Frontal cortex (tissue), 4 donors: ENCODE data around the gene RTN4RL1. TPM values are rescaled to one million over a fixed set of nuclear protein-coding genes. Genes with fewer than 3 reads are reported as not detected.
A peak's percentile ranks its signal among the peaks of the same experiment; 100 is the strongest.

ENCODE experiments used
- DNase-seq, 2 donors: peaks; one replicate each; pipeline ENCODE4 v3.0.0; 2012; ENCODE audit warnings: low spot score in 2 of 2
- FAIRE-seq: peaks from 2 replicates; lab custom pipeline; 2012; peaks lifted over from hg19 to GRCh38; lab: Jason Lieb, UNC
- total RNA-seq: library from RNA; depleted of rRNA; stranded (reverse); fragments of >200 nt; gene quantifications from one replicate; pipeline ENCODE4 v1.2.3, GENCODE V29; 2014
- donor health status: control.
- donor health status: control.
- donor health status: control.

The RTN4RL1 gene
- total RNA-seq, 1 donor from 2014 or later: 20.4 TPM

DNA sequence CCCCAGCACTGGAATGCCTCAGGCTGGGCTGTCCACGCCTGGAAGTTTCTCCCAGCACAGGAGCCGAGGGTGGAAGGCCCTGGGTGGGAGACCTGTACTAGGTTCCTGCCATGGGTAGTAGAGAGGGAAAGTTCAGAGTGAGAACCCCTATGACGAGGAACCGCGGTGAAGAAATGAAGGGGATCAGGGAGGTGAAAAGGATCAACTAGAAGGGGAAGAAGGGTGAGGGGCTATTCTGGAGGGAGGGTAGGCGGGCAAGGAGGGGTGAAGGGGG lies 35.2 kb upstream of the RTN4RL1 start:
- DNase-seq (no peak), FAIRE-seq (no peak)

DNA sequence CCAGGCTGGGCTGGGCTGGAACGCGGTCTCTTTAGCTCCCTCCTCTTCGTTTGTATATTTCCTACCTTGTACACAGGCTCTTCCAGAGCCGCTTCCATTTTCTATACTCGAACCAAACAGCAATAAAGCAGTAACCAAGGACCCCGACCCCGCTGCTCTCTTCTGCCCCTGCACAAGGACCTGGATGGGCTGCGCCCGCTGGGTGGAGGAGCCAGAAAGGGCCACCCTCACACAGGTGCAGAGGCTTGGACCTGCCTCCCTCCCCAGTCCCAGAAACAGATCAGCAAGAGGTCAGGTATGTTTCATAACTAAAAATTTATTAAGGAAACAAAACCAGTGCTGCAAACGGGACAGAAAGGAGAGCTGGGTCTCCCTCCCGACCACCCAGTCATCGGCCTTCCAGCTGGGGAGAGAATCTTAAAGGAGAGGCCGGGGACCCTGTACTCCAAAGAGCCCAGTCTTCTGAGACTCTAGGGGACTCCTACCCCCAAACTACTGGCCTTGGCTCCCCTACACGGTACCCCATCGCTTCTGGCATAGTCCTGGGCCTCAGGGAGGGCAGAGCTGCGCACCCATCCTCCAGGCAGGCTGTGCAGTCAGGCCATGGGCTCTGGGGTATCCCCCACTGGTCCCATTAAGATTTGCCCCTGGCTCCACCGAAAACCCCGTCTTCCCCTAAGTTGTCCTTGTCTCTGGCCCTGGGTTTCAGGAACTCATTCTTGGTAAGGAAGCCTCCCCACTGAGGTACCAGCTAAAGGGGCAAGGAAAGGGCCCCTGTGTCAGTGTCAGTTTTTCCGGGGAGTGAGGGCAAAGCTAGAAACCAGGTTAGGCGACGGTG lies 34.6 kb upstream of the RTN4RL1 start:
- no peak for FAIRE-seq
- DNase-seq: no peak

- FAIRE-seq: no peak
- peak; percentile 70 to 74 for DNase-seq
Measured at GRCh38 chr17:2058586-2059546, 33.7 kb upstream of the RTN4RL1 start.

DNA sequence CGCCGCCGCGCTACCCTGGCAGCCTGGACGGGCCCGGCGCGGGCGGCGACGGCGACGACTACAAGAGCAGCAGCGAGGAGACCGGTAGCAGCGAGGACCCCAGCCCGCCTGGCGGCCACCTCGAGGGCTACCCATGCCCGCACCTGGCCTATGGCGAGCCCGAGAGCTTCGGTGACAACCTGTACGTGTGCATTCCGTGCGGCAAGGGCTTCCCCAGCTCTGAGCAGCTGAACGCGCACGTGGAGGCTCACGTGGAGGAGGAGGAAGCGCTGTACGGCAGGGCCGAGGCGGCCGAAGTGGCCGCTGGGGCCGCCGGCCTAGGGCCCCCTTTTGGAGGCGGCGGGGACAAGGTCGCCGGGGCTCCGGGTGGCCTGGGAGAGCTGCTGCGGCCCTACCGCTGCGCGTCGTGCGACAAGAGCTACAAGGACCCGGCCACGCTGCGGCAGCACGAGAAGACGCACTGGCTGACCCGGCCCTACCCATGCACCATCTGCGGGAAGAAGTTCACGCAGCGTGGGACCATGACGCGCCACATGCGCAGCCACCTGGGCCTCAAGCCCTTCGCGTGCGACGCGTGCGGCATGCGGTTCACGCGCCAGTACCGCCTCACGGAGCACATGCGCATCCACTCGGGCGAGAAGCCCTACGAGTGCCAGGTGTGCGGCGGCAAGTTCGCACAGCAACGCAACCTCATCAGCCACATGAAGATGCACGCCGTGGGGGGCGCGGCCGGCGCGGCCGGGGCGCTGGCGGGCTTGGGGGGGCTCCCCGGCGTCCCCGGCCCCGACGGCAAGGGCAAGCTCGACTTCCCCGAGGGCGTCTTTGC lies 32.8 kb upstream of the RTN4RL1 start:
- DNase-seq (no peak), FAIRE-seq (no peak)

DNA sequence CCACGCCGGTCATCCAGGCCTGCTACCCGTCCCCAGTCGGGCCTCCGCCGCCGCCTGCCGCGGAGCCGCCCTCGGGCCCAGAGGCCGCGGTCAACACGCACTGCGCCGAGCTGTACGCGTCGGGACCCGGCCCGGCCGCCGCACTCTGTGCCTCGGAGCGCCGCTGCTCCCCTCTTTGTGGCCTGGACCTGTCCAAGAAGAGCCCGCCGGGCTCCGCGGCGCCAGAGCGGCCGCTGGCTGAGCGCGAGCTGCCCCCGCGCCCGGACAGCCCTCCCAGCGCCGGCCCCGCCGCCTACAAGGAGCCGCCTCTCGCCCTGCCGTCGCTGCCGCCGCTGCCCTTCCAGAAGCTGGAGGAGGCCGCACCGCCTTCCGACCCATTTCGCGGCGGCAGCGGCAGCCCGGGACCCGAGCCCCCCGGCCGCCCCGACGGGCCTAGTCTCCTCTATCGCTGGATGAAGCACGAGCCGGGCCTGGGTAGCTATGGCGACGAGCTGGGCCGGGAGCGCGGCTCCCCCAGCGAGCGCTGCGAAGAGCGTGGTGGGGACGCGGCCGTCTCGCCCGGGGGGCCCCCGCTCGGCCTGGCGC lies 32.1 kb upstream of the RTN4RL1 start:
- no peak for FAIRE-seq
- no peak for DNase-seq

GRCh38 chr17:2056206-2057174 lies 31.4 kb upstream of the RTN4RL1 start:
- FAIRE-seq (no peak), DNase-seq (peak in 1 of 2 donors; percentile 58)

- FAIRE-seq: no peak
- DNase-seq: peak in 1 of 2 donors; percentile 60
Measured at GRCh38 chr17:2055292-2056205, 30.4 kb upstream of the RTN4RL1 start.

DNA sequence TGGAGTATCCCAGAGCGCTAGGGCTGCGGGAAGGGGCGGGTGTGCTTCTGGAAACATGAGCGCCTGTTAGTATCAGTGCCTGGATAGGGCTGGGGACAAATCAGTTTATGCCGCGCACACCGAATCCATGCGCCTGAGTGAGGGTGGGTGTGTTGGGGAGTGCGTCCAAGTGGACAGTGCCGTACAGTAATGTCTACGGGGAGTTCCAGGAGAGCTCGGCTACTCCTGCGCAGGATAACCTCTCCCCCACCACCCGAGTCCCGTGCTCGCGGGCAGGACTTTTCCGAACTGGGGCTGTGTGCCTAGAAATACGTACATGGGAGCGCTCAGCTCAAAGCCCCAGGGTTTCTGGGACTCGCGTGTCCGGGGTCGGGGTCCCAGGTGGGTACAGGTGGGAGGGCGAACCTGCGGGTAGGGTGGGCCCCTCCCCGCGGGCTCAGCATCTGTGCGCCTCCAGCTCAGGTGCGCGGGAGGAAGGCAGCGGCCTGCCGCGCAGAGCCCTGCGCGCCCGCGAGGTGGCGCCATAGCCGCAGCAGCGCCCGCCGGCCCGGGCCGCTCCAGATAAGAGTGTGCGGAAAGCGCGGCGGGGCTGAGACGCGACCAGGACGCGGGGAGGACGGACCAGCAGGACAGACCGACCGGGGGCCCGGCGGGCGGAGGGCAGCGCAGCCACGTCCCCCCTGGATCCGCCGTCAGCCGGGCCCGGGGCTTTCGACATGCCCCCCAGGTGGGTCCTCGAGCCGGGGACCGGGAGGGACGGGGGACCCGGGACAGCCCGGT lies 29.6 kb upstream of the RTN4RL1 start, which contains the start of gene HIC1:
TSS of gene HIC1 (plus strand) at position 592 of the 780 bp plus-strand sequence. CDS start 1,588 bp downstream, outside the sequence.
- FAIRE-seq (no peak), DNase-seq (peak; percentile 89 to 91)

DNA sequence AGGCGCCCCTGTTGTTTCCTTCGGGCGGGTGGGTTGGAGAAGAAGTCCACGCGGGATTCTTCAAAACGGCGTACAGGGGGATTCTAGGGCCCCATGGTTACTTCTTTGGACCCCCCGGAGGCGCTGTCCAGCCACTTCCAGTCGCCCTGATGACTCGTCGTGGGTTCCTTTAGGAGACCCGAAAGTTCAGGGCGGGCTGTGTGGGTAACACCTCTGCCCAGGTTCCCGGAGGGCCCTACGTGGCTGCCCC lies 29.1 kb upstream of the RTN4RL1 start:
- FAIRE-seq (no peak), DNase-seq (no peak)

- FAIRE-seq (no peak), DNase-seq (peak; percentile 75 to 82)
Measured at GRCh38 chr17:2053380-2054261, 28.5 kb upstream of the RTN4RL1 start.

DNA sequence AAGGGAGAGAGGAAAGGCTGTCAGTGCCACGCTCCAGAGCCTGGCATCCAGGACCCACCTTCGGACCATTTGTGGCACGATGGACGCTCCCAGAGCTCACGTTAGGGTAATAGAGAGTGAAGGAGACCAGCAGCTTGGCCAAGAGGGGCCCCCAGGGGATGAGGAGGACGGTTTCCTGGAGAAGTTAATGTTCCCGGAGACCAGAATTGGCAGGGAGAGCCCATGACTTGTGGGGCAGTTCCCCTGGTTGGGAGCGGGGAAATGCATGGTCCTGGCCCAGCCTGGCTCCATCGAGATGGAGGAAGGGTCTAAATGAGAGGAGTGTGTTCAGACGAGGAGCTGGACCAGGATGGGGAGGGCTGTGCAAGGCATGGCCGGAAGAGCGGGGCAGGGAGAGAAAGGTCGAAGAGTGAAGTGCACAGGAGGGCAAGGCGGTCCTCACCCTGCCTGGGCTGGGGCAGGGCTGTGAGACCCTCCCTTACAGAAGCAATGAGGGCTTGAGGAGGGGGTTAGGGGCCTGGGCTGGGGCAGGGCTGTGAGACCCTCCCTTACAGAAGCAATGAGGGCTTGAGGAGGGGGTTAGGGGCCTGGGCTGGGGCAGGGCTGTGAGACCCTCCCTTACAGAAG lies 26.9 kb upstream of the RTN4RL1 start:
- DNase-seq: no peak
- FAIRE-seq: no peak

- DNase-seq (no peak), FAIRE-seq (no peak)
Measured at GRCh38 chr17:2051061-2051932, 26.2 kb upstream of the RTN4RL1 start.

GRCh38 chr17:2050300-2051060 lies 25.3 kb upstream of the RTN4RL1 start:
- FAIRE-seq (no peak), DNase-seq (peak; percentile 86 to 89)
